Activated CD4-positive, CD25-positive, alpha-beta regulatory T cell treated with anti-CD3 and anti-CD28 coated beads, Interleukin-2, amount 50 U/mL, for 24 hours (primary cell): Measurements from ENCODE around the gene PLA2R1.
"Not testable (repeated sequence)": the region's sequence is repeated elsewhere in the genome, so short reads cannot be mapped to it uniquely, and the experiment has no call there.

ENCODE experiments used
- ATAC-seq, 2 donors: fragments of 150-1000 bp; cut with Tn5 transposase; one replicate each; pipeline ENCODE4 v1.10.0; 2021; ENCODE audit warnings: mild to moderate bottlenecking in 1 of 2, moderate library complexity in 1 of 2

Gene PLA2R1

GRCh38 chr2:159976527-159977160 is 85.8 kb downstream of the PLA2R1 start:
- ATAC-seq, result no peak

- no peak for ATAC-seq
These were observed 89.1 kb downstream of the PLA2R1 start for GRCh38 chr2:159973325-159973724.

GRCh38 chr2:159971365-159972152 is 90.9 kb downstream of the PLA2R1 start:
- ATAC-seq, result no peak

GRCh38 chr2:159970548-159970947 is 91.9 kb downstream of the PLA2R1 start:
- not testable (repeated sequence) for ATAC-seq

GRCh38 chr2:159968279-159968900 is 94.0 kb downstream of the PLA2R1 start:
- no peak for ATAC-seq

GRCh38 chr2:159963700-159964099 is 98.7 kb downstream of the PLA2R1 start:
- ATAC-seq, result no peak

GRCh38 chr2:159962513-159962912 is 99.9 kb downstream of the PLA2R1 start:
- ATAC-seq, result not testable (repeated sequence)

GRCh38 chr2:159961451-159961850 is 101.0 kb downstream of the PLA2R1 start:
- ATAC-seq, result no peak

GRCh38 chr2:159961037-159961436 is 101.4 kb downstream of the PLA2R1 start:
- ATAC-seq, result no peak

- peak; percentile 60 to 67 for ATAC-seq
These were observed 102.0 kb downstream of the PLA2R1 start for GRCh38 chr2:159960414-159960813.

GRCh38 chr2:159959136-159959535 is 103.3 kb downstream of the PLA2R1 start:
- no peak for ATAC-seq

GRCh38 chr2:159953136-159953823 is 109.1 kb downstream of the PLA2R1 start:
- ATAC-seq, result no peak

- ATAC-seq, result no peak
These were observed 116.0 kb downstream of the PLA2R1 start for GRCh38 chr2:159946326-159946999.

- no peak for ATAC-seq
These were observed 117.5 kb downstream of the PLA2R1 start for GRCh38 chr2:159944874-159945273.

- no peak for ATAC-seq
These were observed 120.3 kb downstream of the PLA2R1 start for GRCh38 chr2:159942146-159942545.

- ATAC-seq, result no peak
These were observed 120.7 kb downstream of the PLA2R1 start for GRCh38 chr2:159941729-159942128.

GRCh38 chr2:159939946-159940345 is 122.5 kb downstream of the PLA2R1 start:
- ATAC-seq, result no peak

- ATAC-seq, result no peak
These were observed 124.0 kb downstream of the PLA2R1 start for GRCh38 chr2:159938395-159938794.

- no peak for ATAC-seq
These were observed 125.9 kb downstream of the PLA2R1 start for GRCh38 chr2:159936471-159936870.

- ATAC-seq, result no peak
These were observed 128.7 kb downstream of the PLA2R1 start for GRCh38 chr2:159933727-159934049.

GRCh38 chr2:159933040-159933726 is 129.2 kb downstream of the PLA2R1 start:
- no peak for ATAC-seq

GRCh38 chr2:159926695-159927094 is 135.7 kb downstream of the PLA2R1 start:
- no peak for ATAC-seq
